ENCODE results near the gene ARHGEF40.

The ARHGEF40 gene

GRCh38 chr14:21136024-21136423 is 65.9 kb downstream of the ARHGEF40 start:
- no peak for DNase-seq

All from midbrain (tissue), 1 donor.